WI38 (cell line): ENCODE measurements around the gene SMAGP.

Experiments
- H3K4me3 ChIP-seq: 2 replicates; pipeline ENCODE4 v1.5.1; 2011; ENCODE audit warnings: low read depth, mild to moderate bottlenecking, control low read depth, low read length
- TF ChIP-seq, protein P1 (sequence below): IDR thresholded peaks from 2 replicates; pipeline ENCODE4 v1.5.1; 2012; ENCODE audit warnings: low read depth, mild to moderate bottlenecking, control low read depth, low read length

The SMAGP gene

DNA sequence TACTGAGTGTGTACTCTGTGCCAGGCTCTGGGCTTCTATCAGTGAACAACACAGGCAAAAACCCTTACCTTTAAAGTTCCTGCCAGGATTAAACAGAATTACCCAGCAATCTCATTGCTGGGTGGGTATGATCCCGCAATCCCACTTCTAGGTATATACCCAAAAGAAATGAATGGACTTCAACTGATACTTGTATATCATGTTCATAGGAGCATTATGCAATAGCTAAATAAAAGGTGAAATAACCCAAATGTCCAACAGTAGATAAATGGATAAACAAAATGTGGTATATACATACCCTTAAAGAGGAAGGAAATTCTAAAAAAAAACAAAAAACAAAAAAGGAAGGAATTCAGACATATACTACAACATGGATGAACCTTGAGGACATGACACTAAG lies 16.9 kb downstream of the SMAGP start:
- TF ChIP-seq, protein P1, sequence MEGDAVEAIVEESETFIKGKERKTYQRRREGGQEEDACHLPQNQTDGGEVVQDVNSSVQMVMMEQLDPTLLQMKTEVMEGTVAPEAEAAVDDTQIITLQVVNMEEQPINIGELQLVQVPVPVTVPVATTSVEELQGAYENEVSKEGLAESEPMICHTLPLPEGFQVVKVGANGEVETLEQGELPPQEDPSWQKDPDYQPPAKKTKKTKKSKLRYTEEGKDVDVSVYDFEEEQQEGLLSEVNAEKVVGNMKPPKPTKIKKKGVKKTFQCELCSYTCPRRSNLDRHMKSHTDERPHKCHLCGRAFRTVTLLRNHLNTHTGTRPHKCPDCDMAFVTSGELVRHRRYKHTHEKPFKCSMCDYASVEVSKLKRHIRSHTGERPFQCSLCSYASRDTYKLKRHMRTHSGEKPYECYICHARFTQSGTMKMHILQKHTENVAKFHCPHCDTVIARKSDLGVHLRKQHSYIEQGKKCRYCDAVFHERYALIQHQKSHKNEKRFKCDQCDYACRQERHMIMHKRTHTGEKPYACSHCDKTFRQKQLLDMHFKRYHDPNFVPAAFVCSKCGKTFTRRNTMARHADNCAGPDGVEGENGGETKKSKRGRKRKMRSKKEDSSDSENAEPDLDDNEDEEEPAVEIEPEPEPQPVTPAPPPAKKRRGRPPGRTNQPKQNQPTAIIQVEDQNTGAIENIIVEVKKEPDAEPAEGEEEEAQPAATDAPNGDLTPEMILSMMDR: no peak
- no peak overlapping the region for H3K4me3 ChIP-seq

DNA sequence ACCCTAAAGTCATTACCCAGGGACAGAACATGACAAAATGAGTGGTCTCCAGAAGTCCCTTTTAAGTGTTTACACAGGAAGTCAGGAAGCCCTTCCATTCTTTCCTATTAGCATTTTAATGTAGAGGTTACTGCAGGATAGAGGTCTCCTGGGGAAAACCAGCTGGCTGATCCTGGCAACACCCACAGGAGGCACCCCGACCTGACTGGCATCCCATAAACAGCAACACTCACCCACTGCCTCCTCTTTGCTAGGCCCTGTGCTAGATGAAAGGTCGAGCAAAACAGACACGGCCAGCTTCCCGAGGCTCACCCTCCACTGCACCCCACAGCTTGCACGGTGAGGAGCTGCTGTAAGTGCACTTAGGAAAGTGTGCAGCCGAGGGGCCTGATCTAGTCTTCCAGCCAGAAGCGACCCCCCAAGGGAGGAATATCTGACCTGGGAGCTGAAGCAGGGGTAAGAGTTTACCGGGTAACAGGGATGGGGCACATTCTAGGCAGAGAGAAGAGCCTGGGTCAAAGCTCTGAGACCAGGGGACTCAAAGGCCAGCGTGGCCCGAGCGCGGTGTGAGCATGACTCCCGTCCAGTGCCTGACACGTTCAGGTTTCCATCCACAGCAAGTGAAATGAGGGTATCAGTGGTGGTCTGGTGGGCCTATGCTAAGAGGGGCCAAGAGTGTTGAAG lies 22.6 kb downstream of the SMAGP start:
- TF ChIP-seq, protein P1: no peak
- no peak overlapping the region for H3K4me3 ChIP-seq

DNA sequence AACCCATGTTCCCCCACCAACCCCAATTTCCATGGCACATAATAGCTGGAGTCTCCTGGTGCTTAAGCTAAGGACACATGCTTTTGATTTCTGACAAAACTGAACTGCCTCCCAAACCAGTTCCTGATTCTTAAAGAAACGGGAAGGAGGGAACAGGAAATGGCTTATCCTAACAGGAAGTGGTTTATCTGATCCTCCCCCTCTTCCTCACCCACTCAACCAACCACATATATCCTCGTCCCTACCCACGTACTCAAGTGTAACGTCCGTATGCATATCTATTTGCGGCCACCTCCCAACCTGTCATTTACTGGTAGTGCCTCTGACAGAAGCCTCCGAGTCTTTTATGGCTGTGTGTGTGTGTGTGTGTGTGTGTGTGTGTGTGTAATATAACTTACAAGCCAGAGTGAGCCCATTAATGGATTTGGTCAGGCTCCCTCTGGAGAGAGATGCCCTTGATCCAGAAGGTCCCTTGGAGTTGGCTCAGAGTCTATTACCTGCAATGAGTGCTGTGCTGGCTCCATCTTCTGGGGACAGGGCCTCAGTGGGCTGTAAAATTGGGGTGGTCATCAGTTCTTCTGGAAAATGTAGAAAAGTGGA lies 23.9 kb downstream of the SMAGP start:
- H3K4me3 ChIP-seq: no peak overlapping the region
- TF ChIP-seq, protein P1: no peak

DNA sequence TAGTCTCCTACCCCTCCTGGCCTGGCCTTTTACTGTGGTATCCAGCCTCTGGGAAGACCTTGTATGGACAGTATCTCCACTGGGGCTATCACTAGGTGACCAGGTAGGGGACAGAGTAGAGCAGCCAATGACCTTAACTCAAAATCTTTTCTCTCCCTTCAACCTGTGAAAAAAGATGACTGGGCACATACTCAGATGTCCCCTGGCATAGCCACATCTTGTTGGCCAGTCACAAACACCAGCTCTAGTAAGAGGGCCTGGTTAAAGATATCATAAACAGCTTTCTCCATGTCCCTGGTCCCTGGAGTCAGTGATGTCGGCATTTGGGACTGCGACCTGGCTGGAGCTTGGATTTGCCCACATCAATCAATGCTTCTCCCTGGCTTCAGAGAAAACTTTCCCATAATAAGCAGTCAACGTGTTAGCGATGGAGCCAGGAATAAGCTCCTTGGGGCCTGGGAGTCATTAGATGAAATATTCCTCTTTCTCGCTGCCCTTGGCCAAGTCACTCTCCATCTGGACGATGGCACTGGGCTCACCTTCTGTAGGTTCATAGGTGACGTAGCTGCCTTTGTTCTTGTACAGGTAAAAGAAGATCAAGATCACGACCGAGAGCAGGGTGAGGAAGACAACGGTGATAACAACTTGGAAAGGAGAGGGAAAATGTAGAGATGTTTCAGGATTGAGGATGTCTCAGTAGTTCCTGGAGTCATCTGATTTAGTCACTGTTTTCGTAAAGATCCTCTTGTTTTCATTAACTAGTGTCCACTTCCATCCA lies 24.6 kb downstream of the SMAGP start:
- no peak overlapping the region for H3K4me3 ChIP-seq
- TF ChIP-seq, protein P1: no peak

DNA sequence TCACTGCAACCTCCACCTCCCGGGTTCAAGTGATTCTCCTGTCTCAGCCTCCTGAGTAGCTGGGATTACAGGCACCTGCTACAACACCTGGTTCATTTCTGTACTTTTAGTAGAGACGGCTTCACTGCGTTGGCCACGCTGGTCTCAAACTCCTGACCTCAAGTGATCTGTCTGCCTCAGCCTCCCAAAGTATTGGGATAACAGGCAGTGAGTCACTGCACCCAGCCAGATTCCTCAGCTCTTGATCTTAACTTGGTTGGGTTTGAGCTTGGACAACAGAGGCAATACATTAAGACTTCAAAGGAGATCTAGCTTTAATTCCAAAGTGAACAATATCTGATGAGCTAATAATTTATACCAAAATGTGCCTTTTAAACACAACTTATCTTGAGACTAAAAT lies 25.9 kb downstream of the SMAGP start:
- no peak overlapping the region for H3K4me3 ChIP-seq
- TF ChIP-seq, protein P1: no peak

DNA sequence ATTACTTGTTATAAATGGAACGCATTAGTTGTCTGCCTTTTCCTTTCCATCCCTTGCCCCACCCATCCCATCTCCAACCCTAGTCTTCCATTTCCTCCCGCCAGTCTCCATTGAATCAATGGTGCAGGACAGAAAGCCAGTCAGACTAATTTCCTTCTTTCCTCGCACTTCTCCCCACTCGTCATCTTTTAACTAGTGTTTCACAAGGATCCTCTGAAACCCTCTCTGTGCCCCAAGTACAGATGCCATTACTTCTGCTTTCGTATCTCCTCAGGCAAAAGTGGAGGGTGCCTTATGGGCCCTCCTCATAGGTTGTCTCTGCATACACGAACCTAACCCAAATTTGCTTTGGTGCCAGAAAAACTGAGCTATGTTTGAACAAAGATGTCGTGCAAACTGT lies 27.3 kb downstream of the SMAGP start:
- TF ChIP-seq, protein P1: no peak

DNA sequence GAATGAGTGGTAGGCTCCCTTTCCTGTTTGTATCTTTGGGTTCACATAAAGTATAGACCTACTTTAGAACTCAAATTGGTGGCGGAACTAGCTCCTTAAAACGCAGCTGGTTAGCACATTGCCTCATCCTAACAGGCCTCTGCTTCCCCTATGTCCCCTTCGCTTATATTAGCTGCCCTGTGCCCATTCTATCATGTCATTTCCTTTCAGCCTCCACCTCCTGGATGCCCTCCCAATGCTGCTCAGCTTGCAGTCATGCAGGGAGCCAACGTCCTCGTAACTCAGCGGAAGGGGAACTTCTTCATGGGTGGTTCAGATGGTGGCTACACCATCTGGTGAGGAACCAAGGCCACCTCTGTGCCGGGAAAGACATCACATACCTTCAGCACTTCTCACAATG lies 28.1 kb downstream of the SMAGP start:
- H3K4me3 ChIP-seq: no peak overlapping the region
- TF ChIP-seq, protein P1: no peak

More for the DNA sequence above, 27.3 kb downstream of the SMAGP start:
- H3K4me3 ChIP-seq: no peak overlapping the region
